Spinal cord (tissue), 10 donors: ENCODE measurements around the gene SEMA7A. TPM values are rescaled to one million over a fixed set of nuclear protein-coding genes. Genes with fewer than 3 reads are reported as not detected.
A peak's percentile ranks its signal among the peaks of the same experiment; 100 is the strongest.

Experiments used
- DNase-seq, 6 donors: peaks; one replicate each; pipeline versions ENCODE4 v3.0.0 to v3.0.0-alpha.2; 2013 to 2015; ENCODE audit warnings: low spot score in 6 of 6, low read depth in 4 of 6
- H3K27ac ChIP-seq: one replicate; pipeline ENCODE4 v1.5.1; 2013; ENCODE audit warnings: low read depth, low read length, control low read depth
- H3K27me3 ChIP-seq: one replicate; pipeline ENCODE4 v1.6.1; 2013; ENCODE audit warnings: low read length; ENCODE audit not compliant: control insufficient read depth, insufficient read depth
- H3K36me3 ChIP-seq: one replicate; pipeline ENCODE4 v1.6.1; 2013; ENCODE audit warnings: low read length; ENCODE audit not compliant: control insufficient read depth, insufficient read depth
- H3K4me1 ChIP-seq: one replicate; pipeline ENCODE4 v1.6.1; 2013; ENCODE audit warnings: low read length; ENCODE audit not compliant: control insufficient read depth, insufficient read depth
- H3K4me3 ChIP-seq: one replicate; pipeline ENCODE4 v1.5.1; 2013; ENCODE audit warnings: low read depth, low read length, control low read depth
- H3K9me3 ChIP-seq: one replicate; pipeline ENCODE4 v1.6.1; 2013; ENCODE audit warnings: low read length; ENCODE audit not compliant: control insufficient read depth, insufficient read depth
- WGBS: methylation state at CpG from one replicate; pipeline ENCODE4 v1.1.5; 2013; ENCODE audit warnings: missing lambda C conversion rate; ENCODE audit not compliant: insufficient coverage; 5-methylcytosine and 5-hydroxymethylcytosine counted together
- polyA plus RNA-seq, 2 donors: library from polyadenylated mRNA; unstranded; fragments of 120-200 nt; gene quantifications; one replicate each; pipeline ENCODE4 v1.2.1, GENCODE V29; 2013; ENCODE audit not compliant: insufficient read length in 2 of 2
- total RNA-seq, 2 donors: library from RNA; depleted of rRNA in 1 of 2; stranded (reverse); fragments of 120-200 nt in 1 of 2; fragments of >200 nt in 1 of 2; gene quantifications; one replicate each; pipeline versions ENCODE4 v1.2.3 to v1.2.4, GENCODE V29; 2013 to 2014
- donor health status: healthy.

The SEMA7A gene
- total and polyA plus RNA-seq, 4 donors, result 12.3 to 45.1 (median 35.2) TPM

DNA sequence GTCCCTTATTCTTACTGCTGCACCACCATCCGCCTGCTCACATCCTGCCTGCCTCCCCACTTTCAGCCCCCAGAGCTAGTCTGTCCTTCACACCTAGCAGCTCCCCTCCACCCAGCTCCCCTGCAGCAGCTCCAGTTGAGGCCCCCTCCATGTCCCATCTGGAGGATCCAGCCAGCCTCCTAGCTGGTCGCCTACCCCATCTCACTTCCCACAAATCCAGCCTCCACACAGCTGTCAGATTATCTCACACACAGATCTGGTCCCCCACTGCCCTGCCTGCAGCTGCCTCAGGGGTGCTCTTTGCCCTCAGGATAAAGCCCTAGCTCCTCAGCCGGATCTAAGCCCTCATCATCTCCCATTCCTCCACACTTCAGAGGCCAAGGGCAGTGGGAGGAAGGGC is 8.8 kb upstream of the SEMA7A start:
- no peaks in the 10 kb centered on the region for H3K9me3 ChIP-seq
- peaks cover 15% of the 10 kb centered on the region for H3K36me3 ChIP-seq
- no peak overlapping the region for H3K4me3 ChIP-seq
- DNase-seq, result no peak
- WGBS, result 66% methylated on average over 3 of the region's 3 CpGs
- H3K27me3 ChIP-seq, result no peaks in the 10 kb centered on the region
- no peak overlapping the region for H3K27ac ChIP-seq
- peaks cover 4% of the 10 kb centered on the region for H3K4me1 ChIP-seq

DNA sequence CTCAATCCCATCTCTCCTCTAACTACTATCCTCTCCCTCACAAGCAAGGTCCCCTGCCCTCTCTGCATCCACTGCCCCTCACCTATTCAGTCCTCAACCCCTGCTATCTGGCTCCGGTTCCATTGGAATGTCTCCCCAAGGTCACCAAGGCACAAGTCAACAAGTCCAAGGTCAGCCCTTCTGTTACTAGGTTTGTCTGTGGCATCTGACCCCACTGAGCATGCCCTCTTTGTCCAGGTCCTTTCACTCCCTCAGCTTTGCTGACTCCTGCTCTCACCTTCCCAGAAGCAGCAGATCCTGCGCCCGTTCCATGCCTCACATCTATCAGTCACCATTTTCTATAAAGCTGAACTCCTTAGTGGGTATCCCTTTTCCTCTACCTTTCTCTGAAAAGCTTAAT is 8.3 kb upstream of the SEMA7A start:
- no peak overlapping the region for H3K4me3 ChIP-seq
- H3K9me3 ChIP-seq, result no peaks in the 10 kb centered on the region
- no peak for DNase-seq
- H3K27me3 ChIP-seq, result no peaks in the 10 kb centered on the region
- 82% methylated on average over 3 of the region's 3 CpGs for WGBS
- peaks cover 10% of the 10 kb centered on the region for H3K36me3 ChIP-seq
- no peak overlapping the region for H3K27ac ChIP-seq
- H3K4me1 ChIP-seq, result peaks cover 4% of the 10 kb centered on the region

DNA sequence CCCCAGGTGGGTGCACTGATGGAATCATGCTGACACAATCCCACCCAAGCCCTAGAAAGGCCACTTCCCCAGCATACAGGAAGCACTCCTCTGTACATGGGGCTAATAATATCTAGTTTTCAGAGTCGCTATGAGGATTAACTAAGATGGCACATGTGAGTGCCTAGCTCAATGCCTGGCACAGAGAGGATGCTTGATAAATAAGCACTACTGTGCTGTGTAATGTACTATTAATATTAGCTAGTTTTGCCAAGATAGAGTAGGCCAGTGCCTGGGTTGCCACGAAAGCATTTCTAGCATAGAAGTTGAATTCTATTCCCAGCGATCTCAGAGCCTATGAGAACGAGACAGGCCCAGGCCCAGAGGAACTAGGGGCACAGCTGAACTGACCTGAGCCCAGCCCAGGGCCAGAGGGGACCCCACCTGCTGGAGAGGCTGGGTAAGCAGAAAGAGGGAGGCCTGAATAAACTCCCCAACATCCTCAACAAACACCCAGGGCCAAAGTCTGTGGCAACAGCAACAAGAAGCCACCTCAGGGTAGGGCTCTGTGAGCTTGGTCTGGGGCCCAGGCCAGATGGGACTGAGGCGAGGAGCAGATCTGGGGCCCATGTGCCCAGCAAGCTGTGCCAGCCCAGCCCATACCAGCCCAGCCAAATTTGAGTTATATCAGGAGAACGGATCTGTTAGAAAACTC is 7.6 kb upstream of the SEMA7A start:
- Histone ChIP-seq H3K4me3 (no peak overlapping the region), H3K4me1 (peaks cover 4% of the 10 kb centered on the region), H3K27ac (no peak overlapping the region), H3K9me3 (no peaks in the 10 kb centered on the region), H3K27me3 (no peaks in the 10 kb centered on the region), H3K36me3 (peaks cover 10% of the 10 kb centered on the region)
- WGBS, result 86% methylated on average over 6 of the region's 6 CpGs
- DNase-seq, result peak in 1 of 6 donors; percentile 81

DNA sequence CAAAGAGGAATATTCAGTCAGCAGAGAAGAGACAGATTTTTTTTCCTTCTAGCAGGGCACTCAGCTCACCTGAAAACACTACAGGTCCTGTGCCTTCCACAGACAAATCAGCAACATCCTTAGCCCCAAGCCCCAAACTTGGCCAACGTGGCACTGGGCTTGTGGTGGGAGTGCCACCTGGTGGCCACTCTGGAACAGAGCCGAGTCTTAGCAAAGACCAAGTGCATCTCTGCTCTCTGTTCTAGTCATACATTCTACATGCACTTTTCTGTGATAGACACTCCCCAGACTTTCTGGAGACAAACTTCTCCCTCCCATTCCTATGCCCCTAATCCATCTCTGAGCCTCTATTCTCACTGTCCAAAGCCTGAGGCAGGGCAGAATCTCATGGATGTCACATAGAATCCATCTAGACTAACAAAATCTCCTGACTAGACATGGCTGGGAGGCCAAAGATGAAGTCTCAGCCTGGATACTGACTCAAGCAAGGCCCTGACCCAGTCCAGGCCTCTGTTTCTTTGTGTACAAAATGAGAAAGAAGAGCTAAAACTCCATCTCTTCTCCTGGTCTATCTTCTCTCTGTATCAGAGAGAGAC is 5.1 kb upstream of the SEMA7A start:
- DNase-seq, result peak in 4 of 6 donors; percentile 55 to 94 (median 82)
- Histone ChIP-seq H3K4me1 (peaks cover 20% of the 10 kb centered on the region), H3K9me3 (no peaks in the 10 kb centered on the region), H3K27ac (no peak overlapping the region), H3K4me3 (no peak overlapping the region), H3K36me3 (no peaks in the 10 kb centered on the region), H3K27me3 (no peaks in the 10 kb centered on the region)
- WGBS, result 0% methylated on average over 2 of the region's 2 CpGs

DNA sequence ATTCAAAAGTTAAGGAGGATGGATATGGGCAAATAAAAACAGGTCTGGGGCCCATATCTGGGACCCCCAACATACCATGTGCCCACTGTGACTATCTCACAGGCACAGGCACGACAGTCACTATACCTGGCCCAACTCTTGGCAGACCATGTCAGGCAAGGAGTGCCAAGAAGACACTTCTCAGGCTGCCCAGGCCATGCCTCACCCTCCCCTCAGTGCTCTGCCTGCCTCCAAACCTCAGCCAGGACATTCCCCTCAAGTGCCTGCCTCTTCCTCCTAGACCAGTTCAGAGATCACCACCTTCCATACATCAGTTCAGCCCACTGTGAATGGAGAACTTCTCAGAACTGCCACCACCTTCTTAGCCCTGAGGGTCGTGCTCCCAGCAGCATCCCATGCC is 4.4 kb upstream of the SEMA7A start:
- H3K27me3 ChIP-seq, result no peaks in the 10 kb centered on the region
- H3K9me3 ChIP-seq, result no peaks in the 10 kb centered on the region
- H3K4me1 ChIP-seq, result peaks cover 20% of the 10 kb centered on the region
- no peak overlapping the region for H3K4me3 ChIP-seq
- DNase-seq, result no peak
- 56% methylated on average over 2 of the region's 2 CpGs for WGBS
- H3K36me3 ChIP-seq, result no peaks in the 10 kb centered on the region
- no peak overlapping the region for H3K27ac ChIP-seq

DNA sequence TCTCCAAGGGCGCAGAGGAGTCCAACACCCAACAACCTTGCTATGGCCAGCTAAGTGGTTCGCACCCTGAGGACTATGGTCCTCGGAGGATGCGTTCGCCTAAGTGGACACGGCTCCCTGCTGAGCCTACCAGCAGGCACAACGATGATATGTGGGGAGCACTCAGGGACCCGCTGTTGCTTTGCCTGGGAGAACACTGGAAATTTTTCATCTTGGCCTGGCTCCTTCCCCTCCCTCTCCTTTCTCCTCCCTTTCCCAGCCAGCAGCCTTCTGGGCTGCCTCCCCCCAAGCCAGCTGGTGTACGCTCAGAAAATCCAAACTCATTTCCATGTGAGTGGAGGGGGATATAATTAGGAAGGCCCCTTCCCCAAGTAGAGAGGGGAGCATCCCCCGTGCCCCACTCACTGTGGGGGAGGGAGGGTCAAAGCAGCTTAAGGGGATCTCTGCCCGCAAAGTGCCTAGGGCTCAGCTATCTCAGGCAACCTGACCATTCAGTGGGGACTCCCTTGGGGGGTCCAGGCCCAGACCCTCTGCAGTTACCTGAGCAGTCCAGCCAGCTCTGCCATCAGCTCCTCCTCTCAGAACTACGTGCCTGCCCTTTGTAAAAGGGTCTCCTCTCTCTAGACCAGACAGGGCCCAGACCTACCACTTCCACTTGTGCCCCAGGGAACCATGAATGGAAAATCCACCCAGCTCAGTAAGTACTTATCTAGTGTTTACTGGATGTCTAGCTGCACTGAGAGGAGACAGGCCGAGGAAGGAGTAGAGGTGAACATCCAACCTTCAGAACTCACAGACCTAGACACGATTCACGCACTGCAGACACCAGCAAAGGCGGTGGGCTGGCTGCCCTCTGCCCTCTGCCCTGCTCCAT is 742 bp upstream of the SEMA7A start:
- peaks cover 47% of the 10 kb centered on the region for H3K4me1 ChIP-seq
- peak overlapping the region; percentile 48 for H3K4me3 ChIP-seq
- peaks cover 9% of the 10 kb centered on the region for H3K27me3 ChIP-seq
- WGBS, result 47% methylated on average over 14 of the region's 16 CpGs
- H3K9me3 ChIP-seq, result no peaks in the 10 kb centered on the region
- peak in 1 of 6 donors; percentile 94 for DNase-seq
- no peaks in the 10 kb centered on the region for H3K36me3 ChIP-seq
- H3K27ac ChIP-seq, result peak overlapping the region; percentile 80

DNA sequence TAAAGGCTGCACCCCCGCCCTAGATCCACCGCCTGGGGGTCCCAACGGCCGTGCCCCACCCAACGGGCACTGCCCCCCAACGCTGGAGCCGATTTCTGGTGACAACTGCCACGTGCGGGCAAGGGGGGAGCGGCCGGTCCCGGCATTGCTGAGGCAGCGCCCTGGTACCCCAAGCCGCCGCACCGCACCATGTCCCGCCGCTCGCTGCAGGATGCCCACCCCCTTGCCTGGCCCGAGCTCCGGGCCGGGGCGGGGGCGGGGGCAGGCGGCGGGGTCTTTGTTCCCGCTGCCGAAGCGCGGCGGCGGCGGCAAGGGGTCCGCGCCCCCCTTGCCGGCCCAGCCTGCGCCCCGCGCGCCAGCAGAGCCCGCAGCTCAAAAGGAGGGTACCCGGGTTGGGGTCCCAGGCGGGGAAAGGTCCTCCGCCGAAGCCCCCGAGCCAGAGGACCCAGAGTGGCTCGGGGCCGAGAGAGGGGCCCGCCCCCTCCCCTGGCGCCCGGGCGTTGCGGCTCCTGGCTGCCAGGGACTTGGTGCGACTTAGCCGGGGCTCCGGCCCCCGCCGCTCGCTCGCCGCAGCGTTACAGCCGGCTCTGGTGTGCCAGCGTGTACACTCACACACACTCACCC is 678 bp downstream of the SEMA7A start:
- no peaks in the 10 kb centered on the region for H3K36me3 ChIP-seq
- H3K4me3 ChIP-seq, result peak overlapping the region; percentile 62
- H3K4me1 ChIP-seq, result peaks cover 62% of the 10 kb centered on the region
- WGBS, result under 1% methylated on average over 64 of the region's 64 CpGs
- no peaks in the 10 kb centered on the region for H3K9me3 ChIP-seq
- no peak overlapping the region for H3K27ac ChIP-seq
- DNase-seq, result no peak
- peaks cover 9% of the 10 kb centered on the region for H3K27me3 ChIP-seq

DNA sequence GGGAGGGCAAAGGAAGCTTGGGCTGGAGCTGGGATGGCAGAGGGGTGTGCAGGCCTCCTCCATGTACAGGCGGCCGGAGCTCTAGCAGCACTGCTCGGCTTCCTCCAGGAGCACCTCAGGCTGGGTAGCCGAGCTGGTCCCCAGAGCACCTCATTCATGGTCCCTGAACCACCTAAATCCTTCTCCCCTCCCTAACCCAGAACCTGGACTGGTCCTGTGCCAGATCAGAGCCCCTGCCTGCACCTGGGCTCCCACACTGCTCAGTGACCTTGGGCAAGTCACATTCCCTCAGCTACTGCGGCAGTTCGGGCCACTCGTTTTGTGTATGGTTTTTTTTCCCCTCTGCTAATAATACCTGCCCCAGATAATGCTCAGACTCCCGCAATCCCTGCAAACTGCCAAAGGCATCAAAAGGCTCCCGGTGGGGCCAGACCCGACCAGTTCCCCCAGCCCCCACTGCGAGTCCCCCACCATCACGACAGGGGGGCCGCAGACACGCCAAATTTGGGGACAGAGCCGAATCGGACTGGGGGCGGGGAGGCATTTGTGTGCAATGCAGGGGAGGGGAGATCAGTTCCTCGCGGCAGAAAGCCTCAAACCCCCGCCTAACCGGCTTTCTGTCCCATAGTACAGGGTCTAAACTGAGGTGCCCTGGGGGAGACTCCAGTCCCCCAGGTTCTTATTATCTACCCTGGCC is 1.3 kb downstream of the SEMA7A start:
- H3K27me3 ChIP-seq, result peaks cover 9% of the 10 kb centered on the region
- peaks cover 67% of the 10 kb centered on the region for H3K4me1 ChIP-seq
- no peak overlapping the region for H3K27ac ChIP-seq
- 26% methylated on average over 18 of the region's 21 CpGs for WGBS
- no peaks in the 10 kb centered on the region for H3K36me3 ChIP-seq
- DNase-seq, result no peak
- no peaks in the 10 kb centered on the region for H3K9me3 ChIP-seq
- H3K4me3 ChIP-seq, result peak overlapping the region; percentile 62

DNA sequence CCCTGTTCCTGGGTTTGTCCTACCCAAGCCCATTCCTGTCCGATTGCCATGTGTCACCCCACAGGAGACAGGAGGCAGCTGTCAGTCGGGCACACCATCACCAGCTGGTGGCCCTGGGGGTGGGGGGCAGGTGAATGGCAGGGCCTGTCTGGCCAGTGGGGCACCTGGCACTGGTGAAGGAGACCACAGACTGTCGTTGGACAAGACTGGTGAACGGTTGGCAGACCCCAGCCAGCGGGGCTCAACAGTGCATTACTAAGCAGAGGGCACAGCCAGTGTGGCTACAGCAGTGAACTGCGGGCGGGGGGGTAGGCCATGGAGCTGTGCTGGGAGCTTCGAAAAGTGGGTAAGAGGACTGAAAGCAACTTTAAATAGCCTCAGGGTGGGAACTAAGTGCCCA is 2.1 kb downstream of the SEMA7A start:
- Histone ChIP-seq H3K27ac (no peak overlapping the region), H3K36me3 (no peaks in the 10 kb centered on the region), H3K9me3 (no peaks in the 10 kb centered on the region), H3K27me3 (peaks cover 9% of the 10 kb centered on the region), H3K4me1 (peaks cover 73% of the 10 kb centered on the region), H3K4me3 (peak overlapping the region; percentile 62)
- DNase-seq, result no peak
- 66% methylated on average over 8 of the region's 8 CpGs for WGBS
